GM21737 (cell line): ENCODE results near the gene ITGB3BP.
"Not testable (repeated sequence)": the region's sequence is repeated elsewhere in the genome, so short reads cannot be mapped to it uniquely, and the experiment has no call there.

Experiments used
- ATAC-seq: cut with Tn5 transposase; IDR thresholded peaks from one replicate; pipeline ENCODE4 v1.9.1; 2021; ENCODE audit warnings: mild to moderate bottlenecking, moderate library complexity; ENCODE audit not compliant: unreplicated experiment

Gene ITGB3BP

DNA sequence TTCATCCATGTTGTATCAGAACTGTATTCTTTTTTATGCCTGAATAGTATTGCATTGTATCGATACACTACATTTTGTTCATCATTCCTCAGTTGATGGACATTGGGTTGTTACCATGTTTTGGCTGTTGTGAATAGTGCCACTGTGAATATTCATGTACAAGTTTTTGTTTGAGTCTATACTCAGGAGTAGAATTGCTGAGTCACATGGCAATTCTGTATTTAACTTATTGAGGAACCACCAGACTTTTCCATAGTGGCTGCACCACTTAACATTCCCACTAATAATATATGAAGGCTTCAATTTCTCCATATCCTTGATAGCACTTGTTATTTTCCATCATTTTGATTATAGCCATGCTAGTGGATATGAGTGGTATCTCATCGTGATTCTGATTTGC lies 99.4 kb downstream of the ITGB3BP start:
- no peak for ATAC-seq

DNA sequence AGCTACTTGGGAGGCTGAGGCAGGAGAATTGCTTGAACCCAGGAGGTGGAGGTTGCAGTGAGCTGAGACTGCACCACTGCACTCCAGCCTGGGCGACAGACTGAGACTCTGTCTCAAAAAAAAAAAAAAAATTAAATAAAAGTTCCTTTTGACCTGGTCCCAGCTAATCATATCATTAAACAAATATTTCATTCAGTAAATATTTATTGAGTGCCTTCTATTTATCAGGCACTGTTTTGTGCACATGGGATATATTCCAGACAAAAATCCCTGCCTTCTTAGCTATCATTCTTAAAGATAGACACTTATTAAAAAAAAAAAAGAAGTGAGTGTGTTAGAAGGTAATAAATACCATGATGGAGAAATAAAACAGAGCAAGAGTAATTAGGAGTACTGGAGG lies 102.3 kb downstream of the ITGB3BP start:
- not testable (repeated sequence) for ATAC-seq

DNA sequence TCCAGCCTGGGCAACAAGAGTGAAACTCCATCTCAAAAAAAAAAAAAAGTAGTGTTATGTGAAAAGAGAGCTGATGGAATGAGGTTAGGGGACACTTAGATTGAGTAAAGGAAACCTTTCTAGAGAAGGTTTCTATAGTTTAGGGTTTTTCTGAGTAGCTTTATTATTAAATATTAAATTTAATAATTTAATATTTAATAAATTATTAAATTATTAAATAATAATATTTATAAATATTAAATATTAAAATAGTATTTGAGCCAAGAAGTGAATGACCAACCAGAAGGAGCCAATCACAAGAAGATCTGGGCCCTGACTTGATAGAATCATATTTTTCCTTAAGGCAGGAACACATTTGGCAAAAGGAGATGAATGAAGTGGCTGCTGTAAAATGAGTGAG lies 104.9 kb downstream of the ITGB3BP start:
- ATAC-seq, result no peak

DNA sequence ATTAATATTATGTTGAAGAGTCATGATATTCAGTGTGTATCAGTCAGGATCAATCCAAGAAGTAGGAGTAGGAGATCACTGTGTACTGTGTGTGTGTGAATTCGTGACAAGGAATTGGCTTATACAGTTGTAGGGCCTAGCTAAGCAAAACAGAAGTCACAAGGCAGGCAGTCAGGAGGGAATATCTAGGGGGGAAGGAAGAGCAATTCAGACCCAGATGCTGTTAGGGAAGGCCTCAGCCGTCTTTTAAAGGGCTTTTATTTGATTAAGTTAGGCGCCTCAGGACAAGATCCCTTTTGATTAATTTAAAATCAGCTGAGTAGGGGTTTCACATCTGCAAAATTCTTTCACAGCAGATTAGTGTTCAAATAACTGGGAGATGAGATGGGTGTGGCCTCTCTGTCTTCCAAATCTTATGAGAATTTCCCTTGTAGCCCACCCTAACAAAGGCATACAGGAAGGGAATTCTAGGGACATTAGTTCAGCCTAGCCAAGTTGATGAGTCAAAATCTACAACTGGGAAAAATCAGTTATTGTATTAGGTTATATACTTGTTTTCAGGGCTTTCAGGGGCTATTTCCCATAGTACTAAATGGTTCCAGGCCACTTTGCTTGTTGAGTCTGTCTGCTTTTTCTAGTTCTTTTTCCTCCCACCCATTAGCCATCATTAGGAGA lies 108.2 kb downstream of the ITGB3BP start:
- no peak for ATAC-seq

DNA sequence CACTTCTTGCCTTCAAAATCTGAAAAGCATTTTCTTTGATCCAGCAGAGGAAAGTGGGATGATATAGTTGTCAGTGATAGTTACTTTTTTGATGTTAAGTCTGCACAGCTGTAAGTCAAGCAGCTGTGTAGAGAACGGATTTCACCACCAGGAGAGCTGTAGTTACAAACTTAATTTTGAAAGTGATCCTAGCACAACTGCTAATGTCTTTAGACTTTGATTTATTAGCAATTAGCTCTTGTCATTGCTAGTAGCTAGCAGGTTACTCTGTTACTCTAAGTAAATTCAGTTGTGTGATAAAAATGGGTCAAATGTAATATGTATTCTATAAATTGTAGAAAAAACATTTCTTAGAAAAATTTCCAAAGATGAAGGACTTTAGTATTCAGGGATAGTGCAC lies 109.6 kb downstream of the ITGB3BP start:
- ATAC-seq, result no peak

DNA sequence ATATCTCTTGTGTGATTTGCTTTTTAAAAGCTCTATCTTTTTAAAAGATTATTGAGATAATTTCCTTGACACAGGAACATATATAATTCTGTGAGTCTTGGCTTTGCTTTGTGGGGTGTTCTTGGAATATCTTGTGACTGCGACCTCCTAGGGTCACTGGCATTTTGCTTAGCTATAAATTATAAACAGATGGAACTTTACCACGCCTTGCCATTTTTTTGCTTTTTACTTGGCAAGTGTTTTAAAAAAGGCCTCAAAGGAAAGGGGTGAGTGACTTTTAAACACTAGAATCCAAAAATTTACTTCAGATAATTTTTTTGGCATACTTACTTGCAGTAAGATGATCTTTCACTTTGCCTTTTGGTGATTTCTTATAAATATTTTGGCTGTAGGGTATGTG lies 112.0 kb downstream of the ITGB3BP start:
- no peak for ATAC-seq

DNA sequence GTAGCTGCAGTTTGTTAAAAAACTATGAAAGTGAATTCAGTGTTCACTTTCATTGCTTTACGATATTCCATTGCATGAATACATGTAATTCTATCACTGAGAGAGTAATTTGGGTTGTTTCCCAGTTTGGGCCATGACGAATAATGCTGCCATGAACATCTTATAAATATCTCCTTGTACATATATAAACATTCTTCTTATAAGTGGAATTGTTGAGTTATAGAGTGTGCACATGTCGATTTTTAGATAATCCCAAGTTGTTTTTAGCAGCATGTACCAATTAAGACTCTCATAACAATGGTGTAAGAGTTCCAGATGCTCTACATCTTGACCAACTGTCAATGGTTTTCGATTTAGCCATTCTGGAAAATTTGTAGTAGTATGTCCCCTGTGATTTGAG lies 114.7 kb downstream of the ITGB3BP start:
- ATAC-seq, result no peak

DNA sequence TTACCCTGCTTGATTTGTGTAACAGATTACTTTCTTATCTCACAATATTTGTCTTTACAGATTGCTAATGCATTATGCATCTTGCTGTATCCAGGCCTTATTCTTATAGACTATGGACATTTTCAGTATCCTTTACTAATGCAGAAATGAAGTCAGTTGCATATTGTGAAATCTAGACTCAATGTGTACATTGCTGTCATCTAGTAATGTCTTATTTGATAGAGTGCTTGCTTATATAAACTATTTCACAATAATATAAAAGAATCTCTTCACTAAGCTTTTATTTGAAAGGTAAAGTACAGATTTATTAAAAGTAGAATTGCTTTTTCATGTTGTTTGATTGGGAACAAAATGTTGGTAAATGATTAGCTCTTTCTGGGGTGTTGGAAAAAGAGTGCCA lies 116.0 kb downstream of the ITGB3BP start:
- ATAC-seq, result no peak

DNA sequence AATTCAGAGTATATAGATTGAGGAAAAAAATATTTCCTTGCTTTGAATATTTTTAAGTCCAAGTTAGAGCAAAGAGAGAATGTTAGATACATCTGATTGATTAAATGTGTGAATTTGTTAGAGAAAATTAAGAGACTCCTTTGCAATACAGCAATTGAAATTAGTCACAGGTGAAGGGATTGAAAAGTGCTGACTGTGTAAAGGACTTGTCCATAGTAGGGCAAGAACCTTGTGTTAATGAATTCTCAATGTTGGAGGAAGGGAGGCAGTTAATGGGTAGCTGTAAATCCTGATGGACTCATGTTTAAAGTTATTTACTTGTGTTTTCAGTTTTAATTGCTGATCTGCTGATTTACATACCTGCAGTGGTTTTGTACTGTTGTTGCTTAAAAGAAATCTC lies 117.0 kb downstream of the ITGB3BP start:
- no peak for ATAC-seq

DNA sequence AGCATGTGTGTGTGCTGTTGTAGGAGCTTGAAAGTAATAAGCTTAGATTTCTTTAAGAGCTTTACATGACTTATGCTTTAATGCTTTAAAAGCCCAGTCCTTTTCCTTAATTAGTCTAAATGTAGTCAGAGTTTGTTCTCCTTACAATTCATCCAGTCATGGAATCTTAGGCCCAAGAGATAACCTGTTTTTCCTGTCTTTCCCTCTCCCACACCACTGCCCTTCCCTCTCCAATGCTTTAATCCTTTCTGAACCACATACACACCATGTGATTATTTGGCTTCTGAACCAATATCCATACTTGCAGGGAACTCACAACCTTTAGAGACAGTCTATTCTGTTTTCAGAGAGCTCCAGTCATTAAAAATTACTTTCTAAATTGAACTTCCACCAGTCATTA lies 118.0 kb downstream of the ITGB3BP start:
- no peak for ATAC-seq

DNA sequence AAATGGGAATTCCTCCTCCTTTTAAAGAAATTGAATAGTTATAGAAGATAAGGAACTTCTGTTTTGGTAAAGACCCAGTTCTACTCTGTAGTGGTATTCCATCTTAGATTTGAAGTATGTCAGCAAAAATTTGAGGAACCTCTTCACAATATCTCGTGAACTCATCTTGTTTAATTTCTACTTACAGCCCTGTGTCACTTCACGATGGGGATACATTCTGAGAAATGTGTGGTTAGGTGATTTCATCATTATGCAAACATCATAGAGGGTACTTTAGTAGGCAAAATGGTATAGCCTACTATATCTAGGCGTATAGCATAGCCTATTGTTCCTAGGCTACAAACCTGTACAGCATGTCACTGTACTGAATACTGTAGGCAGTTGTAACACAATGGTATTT lies 119.6 kb downstream of the ITGB3BP start:
- no peak for ATAC-seq

DNA sequence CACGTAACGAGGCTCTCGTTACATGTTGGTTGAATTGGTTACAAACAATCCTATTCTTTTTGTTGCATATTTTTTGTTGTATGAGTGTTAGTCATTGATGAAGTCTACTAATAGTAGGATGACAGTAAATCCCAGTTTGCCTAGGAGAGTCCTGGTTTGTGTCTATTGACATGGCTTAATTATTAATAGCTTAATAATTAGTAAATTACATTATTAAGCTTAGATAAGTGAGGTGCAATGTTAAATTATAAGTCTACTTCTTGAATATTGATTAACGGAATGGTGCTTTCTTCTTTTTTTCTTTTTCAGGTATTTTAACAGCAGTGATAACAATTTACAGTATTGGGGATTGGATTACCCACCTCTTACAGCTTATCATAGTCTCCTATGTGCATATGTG lies 121.1 kb downstream of the ITGB3BP start:
- ATAC-seq, result no peak
